ENCODE measurements around the gene ANKH.

Gene ANKH

GRCh38 chr5:14882658-14883580 lies 11.3 kb upstream of the ANKH start:
- no peak overlapping the region for H3K4me3 ChIP-seq (ENCODE audit: low read length)
- no peaks in the 10 kb centered on the region for H3F3A ChIP-seq (ENCODE audit: control insufficient read depth, insufficient read depth)
- no peaks in the 10 kb centered on the region for H3K79me2 ChIP-seq (ENCODE audit: control insufficient read depth, low read length)
- no peaks in the 10 kb centered on the region for H3K36me3 ChIP-seq (ENCODE audit: control insufficient read depth, low read length)
- no peak overlapping the region for H3K27ac ChIP-seq (ENCODE audit: low read depth, low read length)
- H3K9me2 ChIP-seq (replicated peaks; ENCODE audit: control insufficient read depth, low read length) = no peaks in the 10 kb centered on the region
- no peak overlapping the region for H3K4me2 ChIP-seq (ENCODE audit: low read length)
- H3K27me3 ChIP-seq (ENCODE audit: control insufficient read depth, low read length) = peaks cover 6% of the 10 kb centered on the region; the same call in 1 of the 2 replicates
- no peaks in the 10 kb centered on the region for H3K9me3 ChIP-seq (ENCODE audit: control insufficient read depth, insufficient read depth, low read length)
- H3K4me1 ChIP-seq (ENCODE audit: control insufficient read depth, low read length) = no peaks in the 10 kb centered on the region
- no peak for TF ChIP-seq CTCF (IDR thresholded peaks at IDR 0.05; ENCODE audit: low read depth, low read length, poor library complexity, severe bottlenecking)
- no peak for TF ChIP-seq EZH2phosphoT487 (IDR thresholded peaks at IDR 0.05; ENCODE audit: borderline replicate concordance, low read length)
- no peaks in the 10 kb centered on the region for H4K20me1 ChIP-seq (ENCODE audit: control insufficient read depth, insufficient read depth, low read depth, low read length)

- H3K79me2 ChIP-seq (ENCODE audit: control insufficient read depth, low read length) = no peaks in the 10 kb centered on the region
- H3K9me2 ChIP-seq (replicated peaks; ENCODE audit: control insufficient read depth, low read length) = no peaks in the 10 kb centered on the region
- peaks cover 7% of the 10 kb centered on the region for H3K27me3 ChIP-seq (ENCODE audit: control insufficient read depth, low read length)
- H3K36me3 ChIP-seq (ENCODE audit: control insufficient read depth, low read length) = no peaks in the 10 kb centered on the region
- H3K9me3 ChIP-seq (ENCODE audit: control insufficient read depth, insufficient read depth, low read length) = no peaks in the 10 kb centered on the region
- H3K4me1 ChIP-seq (ENCODE audit: control insufficient read depth, low read length) = no peaks in the 10 kb centered on the region
- TF ChIP-seq CTCF (IDR thresholded peaks at IDR 0.05; ENCODE audit: low read depth, low read length, poor library complexity, severe bottlenecking) (no peak), EZH2phosphoT487 (IDR thresholded peaks at IDR 0.05; ENCODE audit: borderline replicate concordance, low read length) (no peak)
- no peaks in the 10 kb centered on the region for H4K20me1 ChIP-seq (ENCODE audit: control insufficient read depth, insufficient read depth, low read depth, low read length)
- H3K4me2 ChIP-seq (ENCODE audit: low read length) = no peak overlapping the region
- H3K27ac ChIP-seq (ENCODE audit: low read depth, low read length) = no peak overlapping the region
- H3K4me3 ChIP-seq (ENCODE audit: low read length) = no peak overlapping the region
- H3F3A ChIP-seq (ENCODE audit: control insufficient read depth, insufficient read depth) = no peaks in the 10 kb centered on the region
These were observed 10.2 kb upstream of the ANKH start for GRCh38 chr5:14881826-14882225.

- no peaks in the 10 kb centered on the region for H3K36me3 ChIP-seq (ENCODE audit: control insufficient read depth, low read length)
- no peaks in the 10 kb centered on the region for H3K79me2 ChIP-seq (ENCODE audit: control insufficient read depth, low read length)
- no peaks in the 10 kb centered on the region for H3K4me1 ChIP-seq (ENCODE audit: control insufficient read depth, low read length)
- no peaks in the 10 kb centered on the region for H4K20me1 ChIP-seq (ENCODE audit: control insufficient read depth, insufficient read depth, low read depth, low read length)
- H3K27me3 ChIP-seq (ENCODE audit: control insufficient read depth, low read length) = peaks cover 18% of the 10 kb centered on the region
- no peaks in the 10 kb centered on the region for H3K9me2 ChIP-seq (replicated peaks; ENCODE audit: control insufficient read depth, low read length)
- no peak overlapping the region for H3K4me3 ChIP-seq (ENCODE audit: low read length)
- no peaks in the 10 kb centered on the region for H3F3A ChIP-seq (ENCODE audit: control insufficient read depth, insufficient read depth)
- no peak overlapping the region for H3K4me2 ChIP-seq (ENCODE audit: low read length)
- no peak overlapping the region for H3K27ac ChIP-seq (ENCODE audit: low read depth, low read length)
- H3K9me3 ChIP-seq (ENCODE audit: control insufficient read depth, insufficient read depth, low read length) = no peaks in the 10 kb centered on the region
- TF ChIP-seq EZH2phosphoT487 (IDR thresholded peaks at IDR 0.05; ENCODE audit: borderline replicate concordance, low read length) (no peak), CTCF (IDR thresholded peaks at IDR 0.05; ENCODE audit: low read depth, low read length, poor library complexity, severe bottlenecking) (no peak)
These were observed 9.1 kb upstream of the ANKH start for GRCh38 chr5:14880688-14881087.

Measured in DOHH2 (cell line).